ENCODE results near the gene COL18A1.

DNA sequence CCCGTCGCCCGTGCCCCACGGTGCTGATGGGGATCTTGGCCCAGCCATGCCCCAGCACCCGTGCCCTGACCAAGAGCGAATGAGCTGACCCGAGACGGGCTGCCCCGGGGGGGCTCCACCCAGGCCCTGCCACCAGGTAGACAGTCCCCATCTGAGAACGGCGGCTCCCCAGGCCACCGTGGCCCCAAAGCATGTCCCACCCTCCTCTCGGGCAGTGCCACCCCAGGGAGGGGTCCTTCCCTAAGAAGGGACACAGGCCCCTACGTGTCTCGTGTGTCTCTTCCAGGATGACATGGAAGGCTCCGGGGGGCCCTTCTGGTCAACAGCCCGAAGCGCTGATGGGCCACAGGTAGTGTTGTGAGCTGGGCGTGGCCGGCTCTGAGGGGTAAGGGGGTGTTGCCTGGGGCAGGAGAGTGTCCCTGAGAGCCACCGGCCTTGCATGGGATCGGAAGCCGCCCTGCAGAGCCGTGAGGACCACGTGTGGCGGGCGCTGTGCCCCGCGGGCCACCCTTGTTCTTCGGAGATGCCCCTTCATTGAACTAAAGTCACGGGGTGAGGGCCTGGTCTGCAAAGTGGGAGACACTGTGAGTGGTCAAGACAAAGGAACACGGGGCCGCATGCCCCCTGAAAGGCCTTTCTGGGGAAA is 82.3 kb downstream of the COL18A1 start:
- no peak for TF ChIP-seq CTCF (conservative IDR thresholded peaks at IDR 0.05; ENCODE audit: low read depth, low read length)
- no peak for TF ChIP-seq EZH2 (IDR thresholded peaks at IDR 0.05; ENCODE audit: low read length, unreplicated experiment)
